ENCODE results near the gene PRUNE2.

DNA sequence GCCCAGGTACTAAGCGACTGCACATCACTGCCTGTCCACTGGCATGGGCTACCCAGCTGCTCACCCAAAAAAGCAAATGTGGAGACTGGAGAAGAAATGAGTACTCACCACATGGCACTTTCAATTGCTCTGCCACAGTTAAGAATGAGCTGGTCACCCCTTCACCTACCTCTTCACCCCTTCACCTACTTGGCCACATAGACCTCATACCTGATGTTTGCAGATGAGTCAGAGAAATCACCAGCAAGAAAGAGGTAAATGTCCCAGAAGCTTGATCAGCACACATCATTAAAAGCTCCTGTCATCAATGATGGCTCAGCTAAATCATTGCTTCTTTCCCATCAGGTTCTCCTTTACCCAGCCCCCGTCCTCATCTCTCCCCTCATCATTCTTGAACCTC lies 7.6 kb upstream of the PRUNE2 start:
- TF ChIP-seq, protein P1, sequence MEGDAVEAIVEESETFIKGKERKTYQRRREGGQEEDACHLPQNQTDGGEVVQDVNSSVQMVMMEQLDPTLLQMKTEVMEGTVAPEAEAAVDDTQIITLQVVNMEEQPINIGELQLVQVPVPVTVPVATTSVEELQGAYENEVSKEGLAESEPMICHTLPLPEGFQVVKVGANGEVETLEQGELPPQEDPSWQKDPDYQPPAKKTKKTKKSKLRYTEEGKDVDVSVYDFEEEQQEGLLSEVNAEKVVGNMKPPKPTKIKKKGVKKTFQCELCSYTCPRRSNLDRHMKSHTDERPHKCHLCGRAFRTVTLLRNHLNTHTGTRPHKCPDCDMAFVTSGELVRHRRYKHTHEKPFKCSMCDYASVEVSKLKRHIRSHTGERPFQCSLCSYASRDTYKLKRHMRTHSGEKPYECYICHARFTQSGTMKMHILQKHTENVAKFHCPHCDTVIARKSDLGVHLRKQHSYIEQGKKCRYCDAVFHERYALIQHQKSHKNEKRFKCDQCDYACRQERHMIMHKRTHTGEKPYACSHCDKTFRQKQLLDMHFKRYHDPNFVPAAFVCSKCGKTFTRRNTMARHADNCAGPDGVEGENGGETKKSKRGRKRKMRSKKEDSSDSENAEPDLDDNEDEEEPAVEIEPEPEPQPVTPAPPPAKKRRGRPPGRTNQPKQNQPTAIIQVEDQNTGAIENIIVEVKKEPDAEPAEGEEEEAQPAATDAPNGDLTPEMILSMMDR (IDR thresholded peaks at IDR 0.05), result no peak
- TF ChIP-seq GABPA (IDR thresholded peaks at IDR 0.05; ENCODE audit: low read depth) (no peak), EP300 (IDR thresholded peaks at IDR 0.05; ENCODE audit: borderline replicate concordance in 1 of 2, low read depth in 1 of 2, low read length in 1 of 2) (no peak), RCOR1 (IDR thresholded peaks at IDR 0.05; ENCODE audit: low read length) (no peak), POLR2AphosphoS5 (IDR thresholded peaks at IDR 0.05; ENCODE audit: low read depth, low read length) (no peak), YY1 (IDR thresholded peaks at IDR 0.05; ENCODE audit: low read depth) (no peak), CHD2 (IDR thresholded peaks at IDR 0.05; ENCODE audit: low read length, partially characterized antibody) (no peak), ELF1 (IDR thresholded peaks at IDR 0.05) (no peak), RFX5 (IDR thresholded peaks at IDR 0.05; ENCODE audit: low read length) (no peak), EZH2phosphoT487 (IDR thresholded peaks at IDR 0.05; ENCODE audit: borderline replicate concordance, low read depth) (no peak), TCF12 (IDR thresholded peaks at IDR 0.05) (no peak), TEAD4 (IDR thresholded peaks at IDR 0.05; ENCODE audit: borderline replicate concordance, insufficient read depth) (no peak)
- TF ChIP-seq, protein P2, sequence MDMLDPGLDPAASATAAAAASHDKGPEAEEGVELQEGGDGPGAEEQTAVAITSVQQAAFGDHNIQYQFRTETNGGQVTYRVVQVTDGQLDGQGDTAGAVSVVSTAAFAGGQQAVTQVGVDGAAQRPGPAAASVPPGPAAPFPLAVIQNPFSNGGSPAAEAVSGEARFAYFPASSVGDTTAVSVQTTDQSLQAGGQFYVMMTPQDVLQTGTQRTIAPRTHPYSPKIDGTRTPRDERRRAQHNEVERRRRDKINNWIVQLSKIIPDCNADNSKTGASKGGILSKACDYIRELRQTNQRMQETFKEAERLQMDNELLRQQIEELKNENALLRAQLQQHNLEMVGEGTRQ (IDR thresholded peaks at IDR 0.05; ENCODE audit: borderline replicate concordance, low read depth, low read length), result no peak
- TF ChIP-seq, protein P3, sequence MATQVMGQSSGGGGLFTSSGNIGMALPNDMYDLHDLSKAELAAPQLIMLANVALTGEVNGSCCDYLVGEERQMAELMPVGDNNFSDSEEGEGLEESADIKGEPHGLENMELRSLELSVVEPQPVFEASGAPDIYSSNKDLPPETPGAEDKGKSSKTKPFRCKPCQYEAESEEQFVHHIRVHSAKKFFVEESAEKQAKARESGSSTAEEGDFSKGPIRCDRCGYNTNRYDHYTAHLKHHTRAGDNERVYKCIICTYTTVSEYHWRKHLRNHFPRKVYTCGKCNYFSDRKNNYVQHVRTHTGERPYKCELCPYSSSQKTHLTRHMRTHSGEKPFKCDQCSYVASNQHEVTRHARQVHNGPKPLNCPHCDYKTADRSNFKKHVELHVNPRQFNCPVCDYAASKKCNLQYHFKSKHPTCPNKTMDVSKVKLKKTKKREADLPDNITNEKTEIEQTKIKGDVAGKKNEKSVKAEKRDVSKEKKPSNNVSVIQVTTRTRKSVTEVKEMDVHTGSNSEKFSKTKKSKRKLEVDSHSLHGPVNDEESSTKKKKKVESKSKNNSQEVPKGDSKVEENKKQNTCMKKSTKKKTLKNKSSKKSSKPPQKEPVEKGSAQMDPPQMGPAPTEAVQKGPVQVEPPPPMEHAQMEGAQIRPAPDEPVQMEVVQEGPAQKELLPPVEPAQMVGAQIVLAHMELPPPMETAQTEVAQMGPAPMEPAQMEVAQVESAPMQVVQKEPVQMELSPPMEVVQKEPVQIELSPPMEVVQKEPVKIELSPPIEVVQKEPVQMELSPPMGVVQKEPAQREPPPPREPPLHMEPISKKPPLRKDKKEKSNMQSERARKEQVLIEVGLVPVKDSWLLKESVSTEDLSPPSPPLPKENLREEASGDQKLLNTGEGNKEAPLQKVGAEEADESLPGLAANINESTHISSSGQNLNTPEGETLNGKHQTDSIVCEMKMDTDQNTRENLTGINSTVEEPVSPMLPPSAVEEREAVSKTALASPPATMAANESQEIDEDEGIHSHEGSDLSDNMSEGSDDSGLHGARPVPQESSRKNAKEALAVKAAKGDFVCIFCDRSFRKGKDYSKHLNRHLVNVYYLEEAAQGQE (IDR thresholded peaks at IDR 0.05; ENCODE audit: low read depth, low read length), result no peak
